Endometrial microvascular endothelial cells (primary cell): Measurements from ENCODE around the gene DCDC2. TPM values are rescaled to one million over a fixed set of nuclear protein-coding genes. Genes with fewer than 3 reads are reported as not detected.
"Not testable (repeated sequence)": the region's sequence is repeated elsewhere in the genome, so short reads cannot be mapped to it uniquely, and the experiment has no call there.

Experiments used
- in situ Hi-C: cut with HindIII; loops from 2 replicates; pipeline ENCODE4 v1.10.0; 2017; ENCODE audit warnings: low sequenced_read_pairs, low pct_unique_long_range_greater_than_20kb; ENCODE audit errors: inconsistent ontology term
- total RNA-seq: library from RNA; depleted of rRNA; stranded (reverse); fragments of >200 nt; gene quantifications from one replicate; pipeline ENCODE4 v1.2.3, GENCODE V29; 2015; ENCODE audit errors: inconsistent ontology term

DCDC2 gene
- not detected for total RNA-seq

DNA sequence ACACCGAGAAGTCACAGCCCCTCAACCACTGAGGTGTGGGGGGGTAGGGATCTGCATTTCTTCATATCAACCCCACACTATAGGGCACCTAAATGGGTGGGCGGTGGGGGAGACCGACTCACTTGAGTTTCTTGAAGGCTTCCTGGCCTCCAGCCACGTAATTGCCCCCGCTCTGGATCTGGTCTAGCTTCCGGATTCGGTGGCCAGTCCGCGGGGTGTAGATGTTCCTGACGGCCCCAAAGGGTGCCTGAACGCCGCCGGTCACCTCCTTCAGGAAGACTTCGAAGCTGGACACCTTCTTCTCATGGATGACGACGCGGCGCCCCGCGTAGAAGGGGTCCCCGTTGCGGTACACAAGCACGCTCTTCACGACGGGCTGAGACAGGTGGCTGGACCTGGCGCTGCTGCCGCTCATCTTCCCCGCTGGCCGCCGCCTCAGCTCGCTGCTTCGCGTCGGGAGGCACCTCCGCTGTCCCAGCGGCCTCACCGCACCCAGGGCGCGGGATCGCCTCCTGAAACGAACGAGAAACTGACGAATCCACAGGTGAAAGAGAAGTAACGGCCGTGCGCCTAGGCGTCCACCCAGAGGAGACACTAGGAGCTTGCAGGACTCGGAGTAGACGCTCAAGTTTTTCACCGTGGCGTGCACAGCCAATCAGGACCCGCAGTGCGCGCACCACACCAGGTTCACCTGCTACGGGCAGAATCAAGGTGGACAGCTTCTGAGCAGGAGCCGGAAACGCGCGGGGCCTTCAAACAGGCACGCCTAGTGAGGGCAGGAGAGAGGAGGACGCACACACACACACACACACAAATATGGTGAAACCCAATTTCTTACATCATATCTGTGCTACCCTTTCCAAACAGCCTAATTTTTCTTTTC, at the start of gene DCDC2:
Gene DCDC2 (minus strand): TSS at position 724 of the 883 bp plus-strand sequence. CDS start 309 bp downstream, at position 415.
- in situ Hi-C loops: no loop called here

DNA sequence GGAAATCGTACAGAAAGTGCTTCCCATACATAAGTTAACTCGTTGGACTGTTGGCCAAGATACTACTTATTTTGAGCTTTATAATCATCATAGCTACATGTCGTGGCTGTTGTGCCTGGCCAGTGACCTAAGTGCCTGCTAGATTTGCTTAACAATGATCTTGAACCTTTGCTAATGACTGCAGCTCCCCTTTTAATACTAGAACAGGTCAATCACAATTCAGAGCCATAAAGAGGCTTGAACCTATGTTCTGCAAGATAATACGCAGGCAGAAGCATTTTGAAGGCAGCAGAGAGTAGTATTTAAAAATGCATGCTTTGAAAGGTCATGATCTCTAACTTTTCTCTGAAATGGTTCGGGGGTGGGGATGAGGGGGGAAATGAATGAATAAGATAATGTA, 47.4 kb upstream of the DCDC2 start:
- in situ Hi-C loops: no loop called here

DNA sequence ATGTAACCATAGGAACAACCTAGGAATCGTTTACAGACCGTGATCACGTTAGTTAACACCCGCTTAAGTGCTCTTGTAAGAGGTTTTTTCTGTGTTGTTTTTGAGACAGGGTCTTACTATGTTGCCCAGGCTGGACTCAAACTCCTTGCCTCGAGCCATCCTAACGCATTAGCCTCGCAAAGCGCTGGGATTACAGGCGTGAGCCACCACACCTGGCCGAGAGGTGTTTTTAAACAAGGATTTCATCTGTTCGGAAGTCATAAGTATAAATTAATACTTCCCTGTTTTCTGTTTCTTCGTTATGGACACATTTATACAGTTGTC, 45.6 kb upstream of the DCDC2 start:
- in situ Hi-C loops: no loop called here

DNA sequence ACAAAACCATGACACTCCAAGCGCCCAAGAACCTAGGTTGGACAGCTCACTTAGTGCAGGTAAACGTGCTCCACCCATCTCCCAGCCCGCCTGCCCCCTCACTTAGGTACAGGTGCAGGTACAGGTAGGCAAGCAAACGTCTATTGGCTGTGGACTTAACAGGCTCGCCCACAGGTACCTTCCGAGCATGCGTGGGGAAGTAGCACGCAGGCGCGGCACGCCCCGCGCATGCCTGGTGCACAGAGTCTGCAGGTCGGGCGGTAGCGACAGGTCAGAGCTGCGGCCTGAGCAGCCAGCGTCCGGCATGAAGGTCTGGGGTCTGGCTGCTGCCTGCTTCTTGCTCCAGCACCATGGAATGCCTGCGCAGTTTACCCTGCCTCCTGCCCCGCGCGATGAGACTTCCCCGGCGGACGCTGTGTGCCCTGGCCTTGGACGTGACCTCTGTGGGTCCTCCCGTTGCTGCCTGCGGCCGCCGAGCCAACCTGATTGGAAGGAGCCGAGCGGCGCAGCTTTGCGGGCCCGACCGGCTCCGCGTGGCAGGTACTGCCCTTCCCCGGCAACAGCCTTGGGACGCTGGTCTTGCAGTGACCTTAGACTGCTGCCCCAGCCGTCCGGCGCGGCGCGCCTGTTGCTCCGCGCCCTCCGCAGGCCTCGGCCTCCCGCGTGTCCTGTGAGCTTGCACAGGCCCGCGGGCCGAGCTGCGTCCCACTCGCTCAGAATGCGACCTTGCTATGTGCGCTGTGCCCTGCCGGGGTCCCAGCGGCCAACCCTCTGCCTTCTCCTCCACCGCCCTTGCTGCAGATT, 45.0 kb upstream of the DCDC2 start, which contains the start of gene MRS2:
Gene MRS2 (plus strand): TSS at position 240 of the 804 bp plus-strand sequence. CDS start 111 bp downstream, at position 351.
- in situ Hi-C loops: no loop called here

DNA sequence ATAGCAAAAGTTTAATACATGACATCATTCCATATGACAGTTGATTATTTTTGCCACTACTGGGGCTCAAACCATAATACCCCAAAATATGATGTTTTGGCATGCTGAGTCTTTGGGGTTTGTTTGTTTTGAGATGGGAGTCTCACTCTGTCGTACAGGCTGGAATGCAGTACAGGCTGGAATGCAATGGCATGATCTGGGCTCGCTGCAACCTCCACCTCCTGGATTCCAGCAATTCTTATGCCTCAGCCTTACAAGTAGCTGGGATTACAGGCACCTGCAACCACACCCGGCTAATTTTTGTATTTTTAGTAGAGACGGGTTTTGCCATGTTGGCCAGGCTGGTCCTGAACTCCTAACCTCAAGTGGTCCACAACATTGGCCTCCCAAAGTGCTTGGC, 43.6 kb upstream of the DCDC2 start:
- in situ Hi-C loops: no loop called here

DNA sequence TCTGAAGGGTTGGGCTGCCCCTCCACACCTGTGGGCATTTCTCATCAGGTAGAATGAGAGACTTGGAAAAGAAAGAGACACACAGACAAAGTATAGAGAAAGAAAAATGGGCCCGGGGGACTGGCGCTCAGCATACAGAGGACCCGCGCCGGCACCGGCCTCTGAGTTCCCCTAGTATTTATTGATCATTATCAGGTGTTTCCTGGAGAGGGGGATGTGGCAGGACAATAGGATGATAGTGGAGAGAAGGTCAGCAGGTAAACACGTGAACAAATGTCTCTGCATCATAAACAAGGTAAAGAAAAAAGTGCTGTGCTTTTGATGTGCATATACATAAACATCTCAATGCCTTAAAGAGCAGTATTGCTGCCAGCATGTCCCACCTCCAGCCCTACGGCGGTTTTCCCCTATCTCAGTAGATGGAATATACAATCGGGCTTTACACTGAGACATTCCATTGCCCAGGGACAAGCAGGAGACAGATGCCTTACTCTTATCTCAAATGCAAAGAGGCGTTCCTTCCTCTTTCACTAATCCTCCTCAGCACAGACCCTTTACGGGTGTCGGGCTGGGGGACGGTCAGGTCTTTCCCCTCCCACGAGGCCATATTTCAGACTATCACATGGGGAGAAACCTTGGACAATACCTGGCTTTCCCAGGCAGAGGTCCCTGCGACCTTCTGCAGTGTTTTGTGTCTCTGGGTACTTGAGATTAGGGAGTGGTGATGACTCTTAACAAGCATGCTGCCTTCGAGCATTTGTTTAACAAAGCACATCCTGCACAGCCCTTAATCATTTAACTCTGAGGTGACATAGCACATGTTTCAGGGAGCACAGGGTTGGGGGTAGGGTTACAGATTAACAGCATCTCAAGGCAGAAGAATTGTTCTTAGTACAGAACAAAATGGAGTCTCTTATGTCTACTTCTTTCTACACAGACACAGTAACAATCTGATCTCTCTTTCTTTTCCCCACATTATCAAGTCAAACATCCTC, 42.5 kb upstream of the DCDC2 start:
- in situ Hi-C loops: not testable (repeated sequence)

DNA sequence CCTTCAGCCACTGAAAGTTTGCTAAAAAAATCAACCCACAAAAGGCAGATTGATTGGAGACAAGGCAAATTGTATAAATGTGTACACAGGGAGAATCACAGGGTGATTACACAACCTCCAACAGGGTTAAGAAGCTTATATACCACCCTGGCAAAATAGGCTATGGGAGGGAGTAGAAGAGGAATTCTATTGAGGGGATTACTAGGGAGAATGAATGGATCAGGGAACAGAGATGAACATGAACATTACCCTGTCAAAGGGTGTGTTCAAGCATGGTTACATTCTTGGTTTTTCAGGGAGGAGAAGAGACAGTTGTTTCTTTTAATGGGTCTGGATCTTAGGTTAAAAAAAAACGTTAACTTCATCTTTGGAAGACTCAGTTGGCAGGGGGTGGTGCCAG, 39.8 kb upstream of the DCDC2 start:
- in situ Hi-C loops: no loop called here

DNA sequence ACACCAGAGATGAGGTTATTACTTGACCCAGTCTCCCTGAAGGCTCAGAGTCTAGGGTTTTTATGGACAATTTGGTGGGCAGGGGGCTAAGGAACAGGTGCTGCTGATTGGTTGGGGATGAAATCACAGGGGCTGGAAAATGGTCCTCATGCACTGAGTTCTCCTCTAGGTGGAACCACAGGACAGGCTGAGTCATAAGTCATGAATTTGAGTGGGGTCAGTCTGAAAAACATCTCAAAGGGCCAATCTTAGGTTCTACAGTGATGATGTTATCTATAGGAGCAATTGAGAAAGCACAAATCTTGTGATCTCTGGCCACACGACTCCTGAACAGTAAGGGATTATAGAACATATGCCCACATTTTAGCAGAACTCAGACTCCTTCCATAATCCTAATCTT, 39.0 kb upstream of the DCDC2 start:
- in situ Hi-C loops: no loop called here

DNA sequence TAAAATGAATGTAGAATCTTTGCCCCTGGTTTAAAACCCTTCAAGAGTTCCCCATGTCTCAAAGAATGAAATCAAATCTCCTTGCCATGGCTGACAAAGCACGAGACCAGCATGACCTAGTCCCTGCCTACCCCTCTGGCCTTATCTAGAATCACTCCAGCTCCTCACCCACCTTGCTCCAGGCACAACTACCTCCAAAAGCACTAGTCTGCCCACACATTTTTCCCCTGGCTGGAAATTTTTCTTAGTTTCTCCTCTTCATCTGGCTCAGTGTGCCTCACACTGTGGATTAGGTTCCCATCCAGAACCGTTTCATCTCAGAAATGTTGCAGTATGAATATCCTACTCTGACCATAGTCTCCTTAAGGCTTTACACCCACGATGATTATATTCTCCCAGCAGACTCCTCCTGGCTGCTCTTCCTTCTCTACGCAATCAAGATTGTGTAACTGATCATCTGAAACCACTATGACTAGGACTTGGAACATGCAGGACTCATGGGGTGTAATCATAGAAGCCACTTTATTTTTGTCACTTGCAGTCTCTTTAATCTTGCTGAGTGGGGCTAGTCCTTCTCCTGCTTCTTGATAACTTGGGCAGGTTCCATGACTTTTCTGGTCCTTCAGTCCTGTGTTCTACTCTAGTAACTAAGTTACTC, 37.0 kb upstream of the DCDC2 start:
- in situ Hi-C loops: no loop called here

DNA sequence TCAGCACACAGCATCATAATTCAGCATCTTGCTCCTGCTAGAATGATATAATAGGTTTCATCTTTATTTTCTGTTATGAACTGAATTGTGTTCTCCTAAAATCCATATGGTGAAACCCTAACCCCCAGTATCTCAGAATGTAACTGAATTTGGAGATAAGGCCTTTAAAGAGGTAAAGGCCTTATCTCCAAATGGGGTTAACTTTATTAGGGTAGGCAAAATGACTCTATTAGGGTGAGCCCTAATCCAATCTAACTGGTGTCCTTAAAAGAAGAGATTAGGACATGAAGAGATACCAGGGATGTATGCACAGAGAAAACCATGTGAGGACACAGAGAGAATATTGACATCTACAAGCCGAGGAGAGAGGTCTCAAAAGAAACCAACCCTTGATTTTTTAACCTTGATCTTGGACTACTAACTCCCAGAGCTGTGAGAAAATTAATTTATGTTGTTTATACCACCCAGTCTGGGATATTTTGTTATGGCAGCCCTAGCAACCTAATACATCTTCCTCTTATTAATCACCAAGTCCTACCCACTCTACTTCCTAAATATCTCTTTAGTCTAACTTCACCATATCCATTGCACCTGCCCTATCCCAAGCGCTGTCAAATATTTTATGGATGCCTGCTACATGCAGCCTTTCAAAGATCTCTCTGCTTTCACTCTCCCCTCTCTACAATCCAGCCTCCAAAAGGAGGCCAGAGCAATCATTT, 36.4 kb upstream of the DCDC2 start:
- in situ Hi-C loops: no loop called here

DNA sequence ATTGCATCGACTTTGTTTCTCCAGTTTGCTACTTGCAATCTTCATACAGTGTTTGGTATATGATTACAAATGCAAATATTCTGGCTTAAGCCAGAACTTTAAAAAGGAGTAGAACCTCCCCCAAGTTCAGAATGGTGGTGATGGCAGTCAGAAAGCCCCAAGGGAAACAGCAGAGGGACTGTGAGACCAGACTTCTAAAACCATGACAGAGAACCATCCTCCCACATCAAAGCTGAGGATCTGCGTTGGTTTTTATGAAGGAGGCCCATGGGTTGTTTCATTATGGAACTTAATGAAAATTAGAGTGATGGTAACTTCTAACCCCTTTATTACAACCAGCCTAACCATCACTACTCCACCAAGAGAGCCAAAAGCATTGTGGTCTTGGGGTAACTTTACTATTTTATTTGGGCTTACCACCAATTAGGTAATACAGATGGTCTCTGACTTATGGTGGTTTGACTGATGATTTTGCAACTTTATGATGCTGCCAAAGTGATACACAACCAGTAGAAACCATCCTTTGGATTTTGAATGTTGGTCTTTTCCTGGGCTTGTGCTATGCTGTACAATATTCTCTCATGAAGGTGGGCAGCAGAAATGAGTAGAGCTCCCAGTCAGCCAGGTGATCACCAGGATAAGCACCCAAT, 34.0 kb upstream of the DCDC2 start:
- in situ Hi-C loops: no loop called here

DNA sequence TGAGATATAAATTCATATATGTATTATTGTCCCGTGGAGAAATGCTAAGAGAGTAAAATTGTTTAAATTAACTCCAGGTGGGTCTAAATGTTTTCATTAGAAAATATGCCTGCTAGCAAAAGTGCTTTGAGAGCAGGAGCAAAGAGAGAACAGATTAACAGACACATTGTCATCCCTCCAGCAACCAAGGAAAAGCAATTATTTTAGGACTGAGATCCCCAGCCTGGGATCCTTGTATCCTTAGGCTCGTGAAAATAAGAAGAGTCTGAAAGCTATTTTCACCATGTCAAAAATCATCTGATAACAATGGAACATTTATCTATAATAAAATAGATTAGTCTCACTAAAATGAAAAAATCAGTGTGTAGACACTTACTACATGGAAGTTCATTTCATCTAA, 33.3 kb upstream of the DCDC2 start:
- in situ Hi-C loops: no loop called here

DNA sequence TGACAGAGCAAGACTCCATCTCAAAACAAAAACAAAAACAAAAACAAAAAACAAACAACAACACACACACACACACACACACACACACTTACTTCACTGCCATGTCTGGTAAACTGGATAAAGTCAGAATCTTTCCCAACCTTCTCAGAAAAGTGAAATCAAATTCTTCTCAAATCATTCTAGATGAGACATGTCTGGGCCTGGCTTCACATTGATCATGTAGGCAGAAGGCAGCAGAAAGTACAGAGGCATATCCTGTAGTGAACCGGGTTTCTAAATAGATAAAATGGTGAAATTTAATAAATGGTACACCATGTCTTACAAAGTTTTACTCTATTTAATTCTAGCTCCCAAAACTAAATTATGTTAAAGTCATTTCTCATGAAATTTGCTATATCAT, 30.0 kb upstream of the DCDC2 start:
- in situ Hi-C loops: no loop called here

DNA sequence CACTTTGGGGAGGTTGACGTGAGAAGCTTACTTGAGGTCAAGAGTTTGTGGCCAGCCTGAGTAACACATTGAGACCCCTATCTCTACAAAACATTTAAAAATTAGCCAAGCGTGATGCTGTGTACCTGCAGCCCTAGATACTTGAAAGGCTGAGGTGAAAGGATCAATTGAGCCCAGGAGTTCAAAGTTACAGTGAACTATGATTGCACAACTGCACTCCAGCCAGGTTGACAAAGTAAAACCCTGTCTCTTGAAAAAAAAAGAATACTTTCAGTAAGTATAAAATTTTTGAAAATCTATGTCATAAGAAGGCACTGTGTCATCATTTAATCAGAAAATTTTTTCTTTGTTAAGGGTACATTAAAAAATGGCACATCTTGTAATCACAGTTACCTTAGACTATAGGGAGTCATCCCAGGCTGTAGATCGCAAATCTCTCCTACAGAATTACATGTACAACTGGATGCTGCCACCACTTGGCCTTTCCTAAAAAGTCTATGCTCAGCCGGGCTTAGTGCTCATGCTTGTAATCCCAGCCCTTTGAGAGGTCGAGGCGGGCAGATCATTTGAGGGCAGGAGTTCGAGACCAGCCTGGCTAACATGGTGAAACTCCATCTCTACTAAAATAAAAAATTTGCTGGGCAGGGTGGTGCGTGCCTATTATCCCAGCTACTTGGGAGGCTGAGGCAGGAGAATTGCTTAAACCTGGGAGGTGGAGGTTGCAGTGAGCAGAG, 27.8 kb upstream of the DCDC2 start:
- in situ Hi-C loops: no loop called here

DNA sequence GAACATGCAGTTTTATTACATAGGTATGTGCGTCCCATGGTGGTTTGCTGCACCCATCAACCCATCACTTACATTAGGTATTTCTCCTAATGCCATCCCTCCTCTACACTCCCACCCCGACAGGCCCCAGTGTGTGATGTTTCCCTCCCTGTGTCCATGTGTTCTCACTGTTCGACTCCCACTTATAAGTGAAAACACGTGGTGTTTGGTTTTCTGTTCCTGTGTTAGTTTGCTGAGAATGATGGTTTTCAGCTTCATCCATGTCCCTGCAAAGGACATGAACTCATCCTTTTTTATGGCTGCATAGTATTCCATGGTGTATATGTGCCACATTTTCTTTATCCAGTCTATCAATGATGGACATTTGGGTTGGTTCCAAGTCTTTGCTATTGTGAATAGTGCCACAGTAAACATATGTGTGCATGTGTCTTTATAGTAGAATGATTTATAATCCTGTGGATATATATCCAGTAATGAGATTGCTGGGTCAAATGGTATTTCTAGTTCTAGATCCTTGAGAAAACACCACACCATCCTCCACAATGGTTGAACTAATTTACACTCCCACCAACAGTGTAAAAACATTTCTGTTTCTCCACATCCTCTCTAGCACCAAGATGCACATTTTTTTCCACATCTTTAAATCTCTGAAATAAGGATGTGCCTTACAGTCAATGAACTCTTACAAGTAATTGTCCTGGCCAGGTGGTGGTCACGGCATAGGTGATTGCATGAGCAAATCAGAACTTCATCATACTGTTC, 26.7 kb upstream of the DCDC2 start:
- in situ Hi-C loops: not testable (repeated sequence)

DNA sequence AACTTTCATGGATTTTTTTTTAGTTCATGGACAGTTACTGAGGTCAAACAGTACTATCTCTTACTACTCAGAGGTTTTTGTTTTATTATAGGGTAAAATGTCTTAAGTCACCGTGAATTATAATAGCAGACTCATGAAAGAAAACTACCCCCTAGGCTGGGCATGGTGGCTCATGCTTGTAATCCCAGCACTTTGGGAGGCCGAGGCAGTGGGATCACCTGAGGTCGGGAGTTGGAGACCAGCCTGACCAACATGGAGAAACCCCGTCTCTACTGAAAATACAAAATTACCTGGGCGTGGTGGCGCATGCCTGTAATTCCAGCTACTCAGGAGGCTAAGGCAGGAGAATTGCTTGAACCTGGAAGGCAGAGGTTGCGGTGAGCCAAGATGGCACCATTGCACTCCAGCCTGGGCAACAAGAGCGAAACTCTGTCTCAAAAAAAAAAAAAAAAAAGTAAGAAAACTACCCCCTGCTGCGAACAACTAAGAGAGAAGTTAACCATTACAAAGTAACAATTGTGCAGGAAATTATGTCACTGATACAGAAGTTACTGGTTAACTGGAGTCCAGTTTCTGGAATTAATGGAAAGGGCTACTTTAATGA, 25.1 kb upstream of the DCDC2 start:
- in situ Hi-C loops: not testable (repeated sequence)
